Left lung (tissue), 10 donors: Measurements from ENCODE around the gene PPP2R2D. TPM values are rescaled to one million over a fixed set of nuclear protein-coding genes. Genes with fewer than 3 reads are reported as not detected.

ENCODE experiments used
- ATAC-seq: fragments of 200-7000 bp; cut with Tn5 transposase; one replicate; pipeline ENCODE4 v1.9.1; 2020; ENCODE audit warnings: moderate library complexity
- DNase-seq, 4 donors: peaks; one replicate each; pipeline ENCODE4 v3.0.0-alpha.2; 2013 to 2020
- H3K27ac ChIP-seq, 2 donors: fragments of 200-600 bp; sonication (generic) in 1 of 2; one replicate each; pipeline versions ENCODE4 v1.5.0 to v1.8.0; 2020 to 2021
- H3K27me3 ChIP-seq, 2 donors: fragments of 200-600 bp; sonication (generic) in 1 of 2; one replicate each; pipeline versions ENCODE4 v1.5.0 to v1.8.0; 2020 to 2021
- H3K36me3 ChIP-seq, 2 donors: fragments of 200-600 bp; sonication (generic) in 1 of 2; one replicate each; pipeline versions ENCODE4 v1.5.0 to v1.8.0; 2020 to 2021
- H3K4me1 ChIP-seq, 2 donors: fragments of 200-600 bp; one replicate each; pipeline ENCODE4 v1.8.0; 2021
- H3K4me3 ChIP-seq, 2 donors: fragments of 200-600 bp; sonication (generic) in 1 of 2; one replicate each; pipeline versions ENCODE4 v1.5.0 to v1.8.0; 2020 to 2021; ENCODE audit warnings: mild to moderate bottlenecking in 1 of 2
- H3K9me3 ChIP-seq, 2 donors: fragments of 200-600 bp; sonication (generic) in 1 of 2; one replicate each; pipeline versions ENCODE4 v1.5.0 to v1.8.0; 2020 to 2021
- CTCF ChIP-seq, 2 donors: fragments of 200-600 bp; sonication (generic) in 1 of 2; IDR thresholded peaks; one replicate each; pipeline versions ENCODE4 v1.5.0 to v1.8.0; 2021; ENCODE audit warnings: antibody characterized with exemption in 2 of 2
- intact Hi-C, 2 donors: fragments of 100-400 bp; cut with DNase I; formaldehyde crosslinking; loops; one replicate each; pipeline versions ENCODE4 v1.11.2 to v1.14.2; 2022
- polyA plus RNA-seq, 6 donors: library from polyadenylated mRNA; unstranded; fragments of 120-200 nt; gene quantifications; one replicate each; pipeline ENCODE4 v1.2.1, GENCODE V29; 2013; ENCODE audit not compliant: insufficient read length in 6 of 6
- total RNA-seq, 2 donors: library from RNA; stranded (reverse); fragmentation: NEBNext Ultra II Directional; extraction: Animal tissue kit (Norgen Biotek cat#: 25700); gene quantifications; one replicate each; pipeline ENCODE4 v1.2.1, GENCODE V29; 2021
- donor health status: DM: no; HTN: yes; CAD: no.
- donor health status: DM: no; HTN: no; CAD: no.

PPP2R2D gene
- total and polyA plus RNA-seq, 8 donors = 22.7 to 42.4 (median 35.8) TPM

DNA sequence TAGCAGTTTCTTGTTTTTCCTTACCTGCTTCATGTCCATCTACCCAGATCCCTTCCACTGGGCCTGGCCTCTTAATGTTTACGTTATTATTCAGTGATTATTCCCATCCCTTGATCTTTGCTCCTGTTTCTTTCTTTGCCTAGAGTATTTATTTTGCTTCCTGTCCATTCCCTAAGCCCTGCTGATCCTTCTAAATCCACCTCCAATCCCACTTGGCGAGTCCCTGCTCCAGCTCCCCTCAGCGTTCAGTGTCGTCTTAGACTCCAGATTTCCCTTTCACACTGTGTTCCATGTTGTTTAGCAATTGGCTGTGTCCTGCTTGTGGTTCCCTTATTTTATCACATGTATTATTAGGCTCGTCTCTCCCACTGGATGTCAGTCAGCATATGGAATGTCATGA, 7.3 kb downstream of the PPP2R2D start:
- no peak for DNase-seq

DNA sequence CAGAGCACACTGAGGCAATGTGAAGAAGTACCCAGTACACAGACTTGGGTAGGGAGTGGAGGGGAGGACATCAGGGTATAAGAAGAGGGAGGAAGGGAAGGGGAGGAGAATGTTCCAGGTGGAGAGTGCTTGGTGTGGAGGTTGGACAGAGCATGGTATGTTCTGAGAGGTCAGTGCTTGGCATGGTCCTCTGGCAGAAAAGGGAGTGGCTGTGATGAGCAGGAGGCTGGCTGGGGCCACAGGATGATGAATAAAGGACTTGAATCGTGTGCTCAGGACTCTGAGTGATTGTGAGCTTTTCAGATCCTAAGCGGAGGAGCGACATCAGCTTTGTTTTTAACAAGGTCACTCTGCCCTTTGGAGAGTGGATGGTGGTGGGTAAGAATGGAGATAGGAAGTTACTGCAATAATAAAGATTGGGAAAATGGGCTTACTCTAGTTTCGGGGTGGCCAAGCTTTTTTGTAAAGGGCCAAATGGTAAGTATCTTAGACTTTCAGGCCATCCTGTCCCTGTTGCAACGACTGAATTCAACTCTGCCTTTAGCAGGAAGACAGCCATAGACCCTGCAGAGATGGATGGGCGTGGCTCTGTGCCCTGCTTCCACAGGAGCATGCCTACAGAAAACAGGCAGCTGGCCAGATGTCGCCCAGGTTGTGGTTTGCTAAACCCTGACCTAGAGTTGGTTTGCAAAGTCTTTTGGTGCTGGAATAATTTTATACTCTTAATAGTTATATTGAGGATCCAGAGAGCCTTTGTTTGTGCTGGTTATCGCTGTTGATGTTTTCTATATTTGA, 8.4 kb downstream of the PPP2R2D start:
- intact Hi-C loops = no loop called here
- Histone ChIP-seq H3K9me3 (no peaks in the 10 kb centered on the region), H3K4me1 (peaks cover 7 to 33% of the 10 kb centered on the region in 2 donors), H3K27ac (no peak overlapping the region), H3K4me3 (no peak overlapping the region), H3K36me3 (peaks cover 0 to 39% of the 10 kb centered on the region in 2 donors), H3K27me3 (no peaks in the 10 kb centered on the region)
- ATAC-seq = no peak
- DNase-seq = no peak
- no peak for TF ChIP-seq CTCF (IDR thresholded peaks at IDR 0.05)

More for the DNA sequence above, 7.3 kb downstream of the PPP2R2D start:
- intact Hi-C loops = no loop called here
- no peaks in the 10 kb centered on the region for H3K9me3 ChIP-seq
- H3K4me1 ChIP-seq = peaks cover 7 to 44% of the 10 kb centered on the region in 2 donors
- no peak overlapping the region for H3K4me3 ChIP-seq
- TF ChIP-seq CTCF (IDR thresholded peaks at IDR 0.05) = no peak
- ATAC-seq = no peak
- peaks cover 0 to 39% of the 10 kb centered on the region in 2 donors for H3K36me3 ChIP-seq
- H3K27ac ChIP-seq = no peak overlapping the region
- no peaks in the 10 kb centered on the region for H3K27me3 ChIP-seq

GRCh38 chr10:131909929-131910328, 9.1 kb downstream of the PPP2R2D start:
- H3K36me3 ChIP-seq = peaks cover 0 to 39% of the 10 kb centered on the region in 2 donors
- intact Hi-C loops = no loop called here
- H3K9me3 ChIP-seq = no peaks in the 10 kb centered on the region
- H3K4me3 ChIP-seq = no peak overlapping the region
- H3K4me1 ChIP-seq = peaks cover 7 to 26% of the 10 kb centered on the region in 2 donors
- DNase-seq = no peak
- no peaks in the 10 kb centered on the region for H3K27me3 ChIP-seq
- no peak for ATAC-seq
- TF ChIP-seq CTCF (IDR thresholded peaks at IDR 0.05) = no peak
- no peak overlapping the region for H3K27ac ChIP-seq

- Histone ChIP-seq H3K4me1 (peaks cover 1 to 18% of the 10 kb centered on the region in 2 donors), H3K4me3 (no peak overlapping the region), H3K27ac (no peak overlapping the region), H3K27me3 (no peaks in the 10 kb centered on the region), H3K36me3 (peaks cover 0 to 35% of the 10 kb centered on the region in 2 donors), H3K9me3 (no peaks in the 10 kb centered on the region)
- ATAC-seq = no peak
- intact Hi-C loops = no loop called here
- no peak for DNase-seq
- no peak for TF ChIP-seq CTCF (IDR thresholded peaks at IDR 0.05)
These were observed 10.0 kb downstream of the PPP2R2D start for GRCh38 chr10:131910663-131911314.

DNA sequence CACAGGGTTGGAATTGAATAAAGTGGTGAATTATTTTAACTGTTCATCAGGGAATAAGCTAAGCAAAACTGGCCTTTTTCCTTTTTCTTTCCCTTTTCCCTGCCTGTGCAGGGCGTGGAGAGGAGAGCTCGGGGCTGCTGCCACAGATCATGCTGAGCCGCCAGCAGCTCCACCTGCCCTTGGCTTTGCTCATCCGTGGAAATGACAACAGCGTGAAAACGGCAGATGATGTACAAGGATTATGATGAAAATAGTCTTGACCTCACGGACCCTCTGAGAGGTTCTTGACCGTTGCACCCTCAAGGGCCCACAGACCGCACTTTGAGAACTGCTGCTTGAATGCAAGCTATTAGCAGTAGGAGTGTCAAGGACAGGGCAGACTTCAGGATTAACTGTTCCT, 10.6 kb downstream of the PPP2R2D start:
- Histone ChIP-seq H3K27ac (no peak overlapping the region), H3K36me3 (peaks cover 0 to 30% of the 10 kb centered on the region in 2 donors), H3K27me3 (no peaks in the 10 kb centered on the region), H3K4me1 (peaks cover 0 to 11% of the 10 kb centered on the region in 2 donors), H3K4me3 (no peak overlapping the region), H3K9me3 (no peaks in the 10 kb centered on the region)
- intact Hi-C loops = no loop called here
- no peak for DNase-seq
- ATAC-seq = no peak
- no peak for TF ChIP-seq CTCF (IDR thresholded peaks at IDR 0.05)
